Pancreas (tissue), 10 donors: ENCODE measurements around the gene PHC3. TPM values are rescaled to one million over a fixed set of nuclear protein-coding genes. Genes with fewer than 3 reads are reported as not detected.
"Not testable (repeated sequence)": the region's sequence is repeated elsewhere in the genome, so short reads cannot be mapped to it uniquely, and the experiment has no call there.

ENCODE experiments used
- ATAC-seq, 4 donors: fragments of 200-7000 bp; cut with Tn5 transposase; one replicate each; pipeline versions ENCODE4 v1.8.0 to v1.9.1; 2020; ENCODE audit warnings: mild to moderate bottlenecking in 4 of 4, moderate library complexity in 4 of 4
- DNase-seq, 6 donors: peaks; one replicate each; pipeline ENCODE4 v3.0.0-alpha.2; 2020
- FAIRE-seq: peaks from 2 replicates; lab custom pipeline; 2012; peaks lifted over from hg19 to GRCh38; lab: Jason Lieb, UNC
- H3K27ac ChIP-seq, 4 donors: fragments of 200-600 bp; sonication (generic); 1 replicate in 3 of 4; 2 replicates in 1 of 4; pipeline versions ENCODE4 v1.5.0 to v1.8.0; 2020
- H3K27me3 ChIP-seq, 4 donors: fragments of 200-600 bp; one replicate each; pipeline ENCODE4 v1.8.0; 2021
- H3K36me3 ChIP-seq, 3 donors: fragments of 200-600 bp; sonication (generic) in 1 of 3; one replicate each; pipeline versions ENCODE4 v1.5.0 to v1.8.0; 2020 to 2021
- H3K4me1 ChIP-seq, 3 donors: fragments of 200-600 bp; one replicate each; pipeline ENCODE4 v1.8.0; 2021
- H3K4me3 ChIP-seq, 4 donors: fragments of 200-600 bp; sonication (generic) in 2 of 4; one replicate each; pipeline versions ENCODE4 v1.5.0 to v1.8.0; 2020 to 2021
- H3K9me3 ChIP-seq, 4 donors: fragments of 200-600 bp; one replicate each; pipeline ENCODE4 v1.8.0; 2021
- CTCF ChIP-seq, 4 donors: fragments of 200-600 bp; sonication (generic) in 3 of 4; IDR thresholded peaks; one replicate each; pipeline versions ENCODE4 v1.5.0 to v1.8.0; 2021; ENCODE audit warnings: antibody characterized with exemption in 4 of 4
- WGBS, 2 donors: extraction: QIAGEN DNeasy Blood & Tissue Kit; methylation state at CpG; one replicate each; pipeline ENCODE4 v1.1.7; 2013; 5-methylcytosine and 5-hydroxymethylcytosine counted together
- intact Hi-C, 3 donors: fragments of 100-400 bp; cut with DNase I; formaldehyde crosslinking; loops; one replicate each; pipeline versions ENCODE4 v1.11.1 to v1.14.2; 2022
- polyA plus RNA-seq, 2 donors: library from polyadenylated mRNA; stranded (reverse); fragments of 200-250 nt; gene quantifications; one replicate each; pipeline ENCODE4 v1.2.3, GENCODE V29; 2013
- total RNA-seq, 6 donors: library from RNA; stranded (reverse); fragmentation: NEBNext Ultra II Directional in 4 of 6; extraction: Animal tissue kit (Norgen Biotek cat#: 25700) in 4 of 6; gene quantifications; one replicate each; pipeline versions ENCODE4 v1.2.1 to v1.2.4, GENCODE V29; 2021 to 2023
- donor health status: healthy with polysubstance abuse.
- donor health status: DM: no; HTN: no; CAD: no; lungs with moderate emphysema.
- donor health status: DM: no; HTN: no; CAD: no.
- donor health status: control.
- donor health status: control.
- donor health status: Bipolar disorder and iron deficiency.
- donor health status: DM: yes; HTN: yes; CAD: no.
- donor health status: DM: no; HTN: no; CAD: no.
- donor health status: DM: no; HTN: no; CAD: no.
- donor health status: DM: yes; HTN: yes; CAD: no.

Gene PHC3
- total and polyA plus RNA-seq, 8 donors: 5.5 to 38.0 (median 24.5) TPM

GRCh38 chr3:170204023-170204472, 22.5 kb upstream of the PHC3 start:
- no peaks in the 10 kb centered on the region for H3K9me3 ChIP-seq
- no peaks in the 10 kb centered on the region for H3K36me3 ChIP-seq
- 54 to 59% methylated on average over 3 of the region's 3 CpGs for WGBS, 2 donors
- H3K27me3 ChIP-seq: no peaks in the 10 kb centered on the region
- ATAC-seq (no peak), FAIRE-seq (no peak), DNase-seq (no peak)
- TF ChIP-seq CTCF (IDR thresholded peaks at IDR 0.05): no peak
- H3K4me3 ChIP-seq: no peak overlapping the region
- no peak overlapping the region for H3K27ac ChIP-seq
- no peaks in the 10 kb centered on the region for H3K4me1 ChIP-seq
- intact Hi-C loops: no loop called here

- DNase-seq (no peak), FAIRE-seq (no peak), ATAC-seq (no peak)
- Histone ChIP-seq H3K9me3 (no peaks in the 10 kb centered on the region), H3K27ac (no peak overlapping the region), H3K36me3 (no peaks in the 10 kb centered on the region), H3K4me3 (no peak overlapping the region), H3K27me3 (no peaks in the 10 kb centered on the region), H3K4me1 (no peaks in the 10 kb centered on the region)
- WGBS, 2 donors: 70 to 91% methylated on average over 4 of the region's 4 CpGs
- no peak for TF ChIP-seq CTCF (IDR thresholded peaks at IDR 0.05)
- intact Hi-C loops: no loop called here
Measured at GRCh38 chr3:170203457-170203856, 21.9 kb upstream of the PHC3 start.

- TF ChIP-seq CTCF (IDR thresholded peaks at IDR 0.05): no peak
- no peak for ATAC-seq
- Histone ChIP-seq H3K4me3 (no peak overlapping the region), H3K9me3 (no peaks in the 10 kb centered on the region), H3K36me3 (no peaks in the 10 kb centered on the region), H3K4me1 (no peaks in the 10 kb centered on the region), H3K27ac (no peak overlapping the region), H3K27me3 (no peaks in the 10 kb centered on the region)
- no peak for DNase-seq
- 92 to 98% methylated on average over 5 of the region's 5 CpGs for WGBS, 2 donors
- FAIRE-seq: no peak
- intact Hi-C loops: no loop called here
Measured at GRCh38 chr3:170201527-170201926, 20.0 kb upstream of the PHC3 start.

- no peaks in the 10 kb centered on the region for H3K27me3 ChIP-seq
- H3K4me3 ChIP-seq: no peak overlapping the region
- intact Hi-C loops: no loop called here
- no peak for FAIRE-seq
- no peak for TF ChIP-seq CTCF (IDR thresholded peaks at IDR 0.05)
- H3K4me1 ChIP-seq: no peaks in the 10 kb centered on the region
- no peak for DNase-seq
- H3K36me3 ChIP-seq: no peaks in the 10 kb centered on the region
- no peak overlapping the region for H3K27ac ChIP-seq
- H3K9me3 ChIP-seq: no peaks in the 10 kb centered on the region
- ATAC-seq: no peak
Measured at GRCh38 chr3:170200987-170201386, 19.5 kb upstream of the PHC3 start.

- FAIRE-seq (no peak), DNase-seq (no peak), ATAC-seq (no peak)
- intact Hi-C loops: no loop called here
- Histone ChIP-seq H3K4me3 (no peak overlapping the region), H3K36me3 (no peaks in the 10 kb centered on the region), H3K9me3 (no peaks in the 10 kb centered on the region), H3K4me1 (no peaks in the 10 kb centered on the region), H3K27me3 (no peaks in the 10 kb centered on the region), H3K27ac (no peak overlapping the region)
- TF ChIP-seq CTCF (IDR thresholded peaks at IDR 0.05): no peak
- 93 to 94% methylated on average over 3 of the region's 3 CpGs for WGBS, 2 donors
Measured at GRCh38 chr3:170196833-170197232, 15.3 kb upstream of the PHC3 start.

GRCh38 chr3:170195759-170196158, 14.2 kb upstream of the PHC3 start:
- H3K27ac ChIP-seq, DNase-seq, H3K4me3 ChIP-seq, FAIRE-seq, H3K9me3 ChIP-seq, H3K27me3 ChIP-seq, H3K36me3 ChIP-seq, intact Hi-C loops, H3K4me1 ChIP-seq: not testable (repeated sequence)
- ATAC-seq: peak in 2 of 4 donors; percentile 45 to 46
- WGBS, 2 donors: 24 to 28% methylated on average over 3 of the region's 3 CpGs
